ENCODE measurements around the gene MYO18A.

Gene MYO18A

DNA sequence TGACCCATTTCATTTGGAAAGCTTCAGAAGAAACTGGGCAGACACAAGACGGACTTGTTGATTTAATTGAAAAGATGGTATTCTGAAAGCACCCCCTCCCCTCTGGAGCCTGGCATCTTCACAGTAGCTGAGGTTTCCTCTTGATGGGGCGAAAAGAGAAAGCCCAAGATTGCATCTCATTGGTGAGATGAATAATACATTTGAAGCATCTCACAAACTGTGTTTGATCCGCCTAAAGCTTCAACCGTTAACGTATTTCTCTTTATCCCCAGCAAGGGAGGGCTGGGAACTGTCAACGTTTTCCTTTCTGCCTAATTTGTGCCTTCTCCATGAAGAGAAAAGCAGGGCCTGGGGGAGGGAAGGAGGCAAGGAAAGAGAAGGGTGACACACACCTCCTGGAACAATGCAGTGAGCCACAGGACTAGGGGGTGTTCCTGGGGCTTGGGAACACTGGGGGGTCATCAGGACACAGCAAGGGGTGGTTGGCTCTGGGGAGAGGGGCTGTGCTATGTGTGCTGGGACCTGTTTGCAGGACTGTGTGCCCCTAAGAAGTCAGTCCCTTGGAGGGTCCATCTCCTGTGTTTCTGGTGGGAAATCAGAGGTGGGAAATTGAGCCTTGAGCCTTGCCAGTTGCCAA is 155.8 kb downstream of the MYO18A start:
- no peak for DNase-seq

DNA sequence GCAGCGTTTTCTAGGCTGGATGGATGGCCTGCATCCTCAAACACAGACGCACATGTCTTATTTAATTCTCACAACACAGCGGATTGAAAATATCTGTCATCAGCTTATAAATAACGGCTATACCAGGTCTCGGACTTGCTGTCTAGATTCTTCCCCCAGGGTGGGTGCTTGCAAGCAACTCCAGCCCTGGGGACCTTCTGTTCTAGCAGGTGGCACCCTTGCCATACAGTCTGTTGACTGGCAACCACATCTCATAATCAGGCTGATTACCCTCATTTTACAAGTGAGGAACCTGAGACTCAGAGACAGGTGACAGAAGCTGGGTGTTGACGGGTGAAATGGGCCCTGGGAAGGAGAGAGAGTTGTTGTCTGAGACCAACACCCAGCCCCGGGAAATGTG is 158.1 kb downstream of the MYO18A start:
- DNase-seq, result no peak

DNA sequence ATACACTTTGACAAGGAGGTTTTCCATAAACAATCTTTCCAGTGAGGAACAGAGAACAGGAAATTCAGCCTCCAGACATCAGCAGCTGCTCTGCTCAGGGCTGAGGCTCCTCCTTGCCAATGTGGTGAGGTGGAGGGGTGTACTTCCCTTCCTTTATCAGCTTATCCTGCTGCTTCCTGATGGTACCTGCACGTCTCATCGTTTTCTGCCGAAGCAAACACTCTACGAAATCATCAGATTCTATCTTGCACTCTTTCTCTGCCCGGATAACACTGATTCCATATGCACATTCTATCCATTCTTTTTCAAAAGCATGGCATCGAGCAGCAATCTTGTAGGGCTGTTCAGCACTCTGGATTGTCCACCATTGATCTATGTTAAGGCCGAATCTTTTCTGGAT is 159.0 kb downstream of the MYO18A start:
- no peak for DNase-seq
